ENCODE data around the gene MMADHC. TPM values are rescaled to one million over a fixed set of nuclear protein-coding genes. Genes with fewer than 3 reads are reported as not detected.

MMADHC gene
- total RNA-seq = 100 to 1,000 TPM; 136 to 144 TPM

DNA sequence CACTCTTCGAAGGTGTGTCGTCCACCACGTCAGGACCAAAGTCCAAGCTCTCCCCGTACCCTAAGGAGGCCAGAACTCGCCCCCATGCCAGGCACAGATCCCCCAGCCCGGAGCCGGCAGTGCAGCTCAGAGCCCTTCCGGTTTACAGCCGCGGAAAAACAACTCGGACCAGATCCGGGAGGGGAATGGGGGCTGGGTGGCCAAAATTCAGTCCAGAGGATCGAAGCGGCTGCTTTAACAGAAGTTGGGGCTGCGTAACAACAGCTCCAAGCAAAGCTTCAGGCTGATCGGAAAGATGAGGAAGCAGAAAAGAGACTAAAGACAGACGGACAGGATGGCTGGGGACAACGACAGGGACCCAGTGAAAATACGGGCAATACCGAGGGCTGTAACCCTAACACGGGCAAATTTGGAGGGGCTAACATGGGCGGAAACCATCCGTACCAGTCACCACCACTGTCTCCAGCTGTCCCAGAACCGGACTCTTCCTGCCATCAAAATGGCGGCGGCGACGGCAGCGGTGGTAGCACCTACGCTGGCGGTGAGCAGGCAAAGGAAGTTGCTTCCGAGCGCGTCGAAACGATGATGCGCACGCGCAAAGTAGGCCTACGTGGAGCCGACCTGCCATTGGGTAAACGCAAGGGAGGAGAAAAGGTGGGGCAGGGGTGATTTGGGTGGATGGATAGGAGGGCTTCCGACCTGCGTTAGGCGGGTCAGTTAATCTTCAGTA, at the start of gene MMADHC:
Gene MMADHC, minus strand, starts transcription at position 556 of the 730 bp plus-strand sequence. CDS start 678 bp downstream, outside the sequence.
- ChIA-PET CTCF (interaction anchor here (1.5 to 1.6 kb wide), 2 partner anchors 11 to 14 kb away, joined by 3 read pairs; no protein-coding TSS in a partner anchor), POLR2A (interaction anchor here (0.7 to 1.0 kb wide), 2 partner anchors 518 to 1674 kb away, joined by 3 read pairs; no protein-coding TSS in a partner anchor)

DNA sequence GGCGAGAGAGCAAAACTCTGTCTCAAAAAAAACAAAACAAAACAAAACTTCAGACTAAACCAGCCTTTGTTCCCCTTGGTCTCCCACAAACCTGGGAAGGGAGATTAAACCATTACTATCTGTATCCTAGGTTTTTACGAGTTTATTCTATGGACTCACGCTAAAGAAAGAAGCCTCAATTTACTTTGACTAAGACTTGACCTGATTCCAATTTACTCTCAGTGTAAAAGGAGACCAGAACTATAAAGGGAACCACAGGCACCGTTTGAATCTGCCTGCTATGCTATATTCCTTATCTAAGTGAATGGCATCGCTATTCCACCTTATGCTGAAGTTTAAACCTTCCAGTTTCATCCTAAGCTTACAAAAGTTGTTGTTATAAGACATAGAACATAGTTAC, 46.5 kb upstream of the MMADHC start:
- ChIA-PET POLR2A (interaction anchor here (0.5 kb wide), 1 partner anchor 1410 kb away, joined by 3 read pairs; no protein-coding TSS in a partner anchor), CTCF (no interaction called here)

DNA sequence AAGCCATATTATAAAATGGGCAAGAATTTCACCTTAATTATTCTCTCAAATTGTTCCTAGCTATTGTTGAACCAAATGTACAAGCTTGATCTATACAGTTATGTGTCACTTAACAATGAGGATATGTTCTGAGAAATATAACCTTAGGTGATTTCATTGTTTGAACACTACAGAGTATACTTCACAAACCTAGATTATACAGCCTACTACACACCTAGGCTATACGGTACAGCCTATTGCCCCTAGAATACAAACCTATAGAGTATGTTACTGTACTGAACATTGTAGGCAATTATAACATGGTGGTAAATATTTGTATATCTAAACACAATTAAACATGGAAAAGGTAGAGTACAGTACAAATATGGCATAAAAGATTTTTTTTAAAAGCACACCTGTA, 42.9 kb upstream of the MMADHC start:
- POLR2A ChIA-PET = no interaction called here
- CTCF ChIA-PET = no interaction called here

DNA sequence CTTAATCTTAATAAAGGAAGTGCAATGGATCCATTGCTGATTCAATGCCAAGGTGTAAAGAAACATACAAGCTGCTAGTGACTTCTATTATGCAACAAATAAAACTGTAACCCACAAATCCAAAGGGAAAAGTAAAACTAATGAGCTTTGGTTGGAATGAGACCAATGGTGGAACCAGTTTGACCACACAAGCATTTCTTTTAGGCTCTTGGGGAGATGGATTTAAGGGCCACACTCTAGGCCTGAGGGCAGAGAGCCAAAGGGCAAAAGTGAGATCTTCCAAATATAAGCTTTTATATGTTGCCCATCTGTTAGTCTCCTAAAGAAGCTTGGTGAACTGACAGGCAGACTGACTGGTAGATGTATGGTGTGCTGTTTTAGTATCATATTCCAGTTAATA, 41.5 kb upstream of the MMADHC start:
- ChIA-PET POLR2A (no interaction called here), CTCF (no interaction called here)

DNA sequence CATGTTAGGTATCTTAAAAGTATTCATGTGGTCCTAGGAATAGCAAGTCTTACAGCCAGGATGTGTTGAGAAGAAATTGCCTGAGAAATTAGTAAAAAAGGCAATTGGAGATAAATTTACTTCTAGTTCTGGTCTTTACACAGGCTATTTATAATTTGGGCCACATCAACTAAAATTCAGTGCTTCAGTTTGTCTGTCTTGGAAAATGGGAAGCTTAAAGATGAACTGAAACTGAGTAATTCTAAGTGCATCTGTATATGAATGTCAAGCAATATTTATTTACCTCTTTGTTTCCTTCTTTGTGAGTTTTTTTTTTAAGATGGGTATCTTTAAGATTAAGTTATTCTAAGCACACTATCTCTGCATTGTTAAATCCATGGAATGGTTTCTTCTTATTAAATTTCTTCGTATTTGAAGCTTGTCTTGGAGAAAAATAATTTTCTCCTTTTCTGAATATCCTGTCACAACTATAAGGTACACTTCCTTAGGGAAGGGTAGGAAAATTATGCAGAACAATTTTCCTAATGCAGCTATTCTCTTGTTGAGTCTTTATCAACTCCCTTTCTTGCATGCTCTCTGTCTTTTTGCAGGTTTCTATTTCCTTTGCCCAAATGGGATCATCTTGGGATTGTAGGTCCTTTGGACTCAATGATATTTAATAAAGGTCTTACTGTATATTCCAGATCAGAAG, 39.7 kb upstream of the MMADHC start:
- POLR2A ChIA-PET = no interaction called here
- CTCF ChIA-PET = no interaction called here

DNA sequence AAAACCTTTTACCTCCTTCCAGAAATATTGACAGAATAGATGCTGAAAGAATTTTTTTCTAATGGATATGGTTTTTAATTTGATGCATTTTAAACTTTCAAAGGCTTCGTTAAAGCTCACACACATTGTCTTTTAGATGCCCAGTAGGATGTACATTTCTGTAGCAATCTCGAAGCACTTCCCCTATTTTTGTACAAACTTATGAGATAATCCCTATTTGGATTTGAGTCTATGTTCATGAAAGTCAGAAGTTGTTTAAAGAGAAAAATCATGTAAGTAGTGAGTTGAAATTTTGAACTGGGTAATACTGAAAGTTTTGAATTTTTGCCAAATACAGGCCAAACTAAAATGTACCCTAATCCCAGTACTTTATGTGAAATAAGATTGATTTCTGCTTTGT, 38.1 kb upstream of the MMADHC start:
- ChIA-PET POLR2A (no interaction called here), CTCF (no interaction called here)

DNA sequence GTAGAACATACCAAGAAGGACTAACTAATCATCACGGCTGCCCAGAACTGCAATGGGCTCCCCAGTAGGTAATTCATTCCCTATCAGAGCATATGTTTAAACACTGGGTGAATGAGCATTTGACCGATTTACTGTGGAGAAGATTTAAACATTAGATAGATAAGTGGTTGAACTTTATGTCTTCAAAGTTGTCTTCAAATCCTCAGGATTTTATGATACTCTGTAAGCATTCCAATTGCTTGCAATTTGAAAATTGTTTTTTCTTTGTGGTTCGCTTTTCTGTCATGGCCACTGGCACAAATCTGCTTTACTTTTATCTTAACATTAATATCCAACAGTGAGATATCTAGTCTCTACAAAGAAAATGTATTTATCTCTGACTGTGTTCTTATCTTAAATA, 37.7 kb upstream of the MMADHC start:
- CTCF ChIA-PET = no interaction called here

DNA sequence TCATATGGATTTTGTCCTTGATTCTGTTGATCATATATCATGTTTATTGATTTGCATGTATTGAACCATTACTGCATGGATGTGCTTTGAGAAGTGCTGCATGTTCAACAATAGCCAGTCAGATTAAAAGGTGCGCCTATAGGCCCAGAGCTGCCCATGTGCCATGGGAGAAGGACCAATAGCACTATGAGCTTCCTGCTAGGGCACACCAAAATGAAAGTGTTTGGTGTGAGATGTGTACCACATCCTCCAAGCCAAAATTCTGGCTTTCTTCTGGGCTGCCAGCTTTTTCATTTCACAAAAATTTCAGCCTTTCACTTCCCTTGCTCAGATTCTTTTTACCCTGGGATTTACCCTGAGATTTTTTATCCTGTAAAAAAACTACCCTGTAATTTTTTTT, 34.8 kb upstream of the MMADHC start:
- CTCF ChIA-PET = no interaction called here
- POLR2A ChIA-PET = no interaction called here

More for the DNA sequence above, 37.7 kb upstream of the MMADHC start:
- POLR2A ChIA-PET = no interaction called here

DNA sequence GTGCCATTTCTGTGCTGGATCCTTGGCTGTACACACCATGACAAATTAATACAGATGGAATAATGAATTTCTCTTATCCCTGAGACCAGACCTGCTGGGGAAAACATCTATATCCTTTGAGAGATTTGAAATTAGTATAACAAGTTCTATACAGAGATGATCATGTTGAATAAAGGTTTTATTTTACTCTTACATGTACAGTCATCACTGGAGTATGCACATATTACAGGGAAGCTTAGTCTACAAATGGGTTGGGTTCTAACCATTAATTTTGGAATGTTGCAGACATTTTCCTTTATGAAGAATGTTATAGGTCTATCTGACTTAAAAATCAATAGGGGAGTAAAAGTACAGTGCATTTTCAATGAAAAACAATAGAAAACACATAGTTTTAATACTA, 29.9 kb upstream of the MMADHC start:
- CTCF ChIA-PET = no interaction called here

DNA sequence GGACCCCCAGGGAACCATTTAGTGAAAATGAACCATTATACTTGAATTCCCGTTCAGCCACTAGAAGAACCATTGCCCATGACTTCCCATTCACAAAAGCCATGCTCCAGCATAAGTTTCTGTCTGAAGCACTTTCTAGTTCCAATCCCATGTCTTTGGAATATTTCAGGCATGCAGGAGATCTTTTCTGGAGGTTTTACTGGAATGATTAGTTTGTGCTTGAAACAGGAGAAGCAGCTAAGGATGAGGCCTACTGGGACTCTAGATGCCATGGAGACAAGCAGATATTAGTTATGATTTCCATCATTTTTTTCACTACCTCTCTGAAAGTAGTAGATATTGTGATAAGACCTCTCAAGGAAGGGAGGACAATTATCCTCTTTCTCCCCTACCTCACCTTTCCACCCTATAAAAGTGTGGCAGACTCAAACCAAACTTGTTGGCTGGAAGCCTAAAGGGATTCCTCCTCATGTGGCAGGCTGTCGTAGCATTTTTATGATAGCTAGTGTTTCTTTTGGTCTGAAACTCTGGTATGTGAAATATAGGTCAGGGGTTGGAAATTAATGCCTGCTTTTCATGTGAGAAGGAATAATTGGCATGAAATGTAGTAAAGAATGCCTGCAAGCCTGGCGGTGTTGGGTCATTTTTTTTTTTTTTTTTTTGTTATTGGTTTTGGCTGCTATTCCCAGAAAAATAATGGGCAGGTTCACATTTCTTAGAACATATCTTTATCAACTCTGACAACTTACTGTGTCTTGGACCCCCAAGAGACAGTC, 29.3 kb upstream of the MMADHC start:
- CTCF ChIA-PET = no interaction called here
- POLR2A ChIA-PET = no interaction called here

More for the DNA sequence above, 29.9 kb upstream of the MMADHC start:
- POLR2A ChIA-PET = no interaction called here

DNA sequence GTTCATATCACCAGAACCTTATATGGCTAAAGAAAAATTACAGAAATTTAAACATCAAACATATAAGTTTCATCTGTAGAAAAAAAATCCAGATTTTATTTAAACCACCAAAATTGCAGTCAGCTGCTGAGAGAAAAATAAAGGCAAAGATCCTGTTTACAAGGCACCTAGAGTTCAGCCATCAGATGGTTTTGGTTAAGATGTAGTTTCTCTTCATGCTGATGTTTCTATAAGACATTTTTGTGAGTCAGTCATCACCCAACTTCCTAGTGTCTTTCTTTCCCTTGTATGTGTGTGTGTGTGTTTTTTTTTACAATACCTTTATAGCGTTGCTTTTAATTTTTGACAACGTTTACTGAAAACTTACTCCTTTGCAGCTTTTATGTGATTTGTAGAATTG, 26.1 kb upstream of the MMADHC start:
- ChIA-PET CTCF (no interaction called here), POLR2A (no interaction called here)

DNA sequence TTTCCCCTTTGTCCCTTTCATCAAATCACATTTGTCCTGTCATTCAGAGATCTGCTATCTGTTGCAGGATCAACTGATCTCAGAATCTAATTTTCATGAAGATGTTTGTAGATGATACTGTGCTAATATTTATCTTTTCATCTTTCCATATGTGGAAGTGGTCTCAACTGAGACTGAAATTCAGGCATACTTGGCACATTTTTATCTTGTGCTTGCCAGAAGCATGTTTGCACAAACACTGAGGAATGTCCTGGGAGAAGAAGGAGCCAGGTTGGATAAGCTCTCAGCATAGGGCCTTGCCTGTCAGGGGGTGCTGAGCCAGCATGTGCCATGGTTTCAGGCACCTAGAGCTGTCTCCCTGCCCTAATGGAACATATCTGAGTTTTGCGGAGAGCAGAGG, 24.5 kb upstream of the MMADHC start:
- ChIA-PET CTCF (no interaction called here), POLR2A (no interaction called here)

DNA sequence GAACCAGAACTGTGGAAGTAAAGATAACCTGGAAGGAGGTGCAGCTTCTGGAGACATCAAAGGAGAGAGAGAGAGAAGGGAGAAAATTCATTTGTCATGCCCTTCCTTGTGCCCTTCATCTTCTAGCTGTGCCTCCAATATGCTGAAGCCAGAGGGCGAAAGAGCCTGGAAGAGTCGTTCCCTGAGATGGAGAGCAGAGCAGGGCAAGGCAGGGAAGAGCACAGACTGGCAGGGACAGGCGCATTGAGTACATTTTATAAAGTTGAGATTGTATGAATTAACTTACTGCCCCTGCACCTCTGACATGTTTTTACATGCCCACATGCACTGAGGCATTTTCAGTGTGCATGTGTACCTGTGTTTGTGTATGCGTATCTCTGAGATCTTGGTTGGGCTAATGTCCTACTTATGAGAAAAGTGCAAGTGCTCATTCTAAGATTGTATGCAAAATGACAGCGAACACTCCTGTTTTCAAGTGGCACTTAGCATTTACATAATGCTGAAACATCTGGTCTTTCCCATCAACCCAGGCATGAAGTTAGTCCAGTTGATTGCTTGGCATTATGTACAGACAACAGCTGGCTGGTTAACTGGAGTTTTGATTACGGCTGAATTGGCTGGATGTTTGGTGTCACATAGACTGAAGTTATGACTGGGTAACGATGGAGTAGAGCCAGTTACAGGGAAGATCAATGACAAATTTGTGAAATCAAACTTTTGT, 23.7 kb upstream of the MMADHC start:
- POLR2A ChIA-PET = no interaction called here
- CTCF ChIA-PET = no interaction called here

DNA sequence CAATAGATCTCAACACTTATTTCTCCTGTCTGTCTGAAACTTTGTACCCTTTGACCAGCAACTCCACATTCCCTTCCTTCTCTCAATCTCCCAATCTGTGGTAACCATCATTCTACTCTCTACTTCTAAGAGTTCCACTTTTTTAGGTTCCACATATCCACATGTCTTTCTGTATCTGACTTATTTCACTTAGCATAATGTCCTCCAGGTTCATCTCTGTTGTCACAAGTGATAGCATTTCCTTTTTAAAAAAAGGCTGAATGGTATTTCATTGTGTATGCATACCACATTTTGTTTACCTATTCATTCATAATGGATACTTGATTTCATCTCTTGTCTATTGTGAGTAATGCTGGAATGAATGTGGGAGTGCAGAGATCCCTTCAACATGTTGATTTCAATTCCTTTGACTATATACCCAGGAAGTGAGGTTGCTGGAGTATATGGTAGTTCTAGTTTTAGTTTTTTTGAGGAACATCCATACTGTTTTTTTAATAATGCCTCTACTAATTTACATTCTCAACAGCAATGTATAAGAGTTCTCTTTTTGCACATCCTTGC, 18.8 kb upstream of the MMADHC start:
- ChIA-PET CTCF (no interaction called here), POLR2A (no interaction called here)

DNA sequence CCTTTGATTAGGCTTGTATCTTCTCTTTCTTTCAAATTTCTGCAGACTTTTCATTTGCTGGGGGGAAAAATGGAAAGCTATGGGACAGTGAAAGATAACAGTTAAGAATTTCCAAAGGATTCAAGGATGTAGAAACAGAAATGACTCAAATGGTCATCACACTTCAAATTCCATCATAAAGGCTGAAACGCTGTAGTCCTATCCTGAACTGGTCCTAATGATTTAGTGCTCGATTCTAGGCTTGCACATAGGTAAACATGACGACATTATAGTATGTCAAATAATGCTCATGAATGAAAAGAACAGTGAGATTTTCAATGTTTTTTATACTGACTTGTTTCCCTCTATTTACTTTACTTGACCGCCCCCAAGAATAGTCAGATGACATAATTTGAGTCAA, 15.7 kb upstream of the MMADHC start:
- ChIA-PET CTCF (no interaction called here), POLR2A (no interaction called here)

DNA sequence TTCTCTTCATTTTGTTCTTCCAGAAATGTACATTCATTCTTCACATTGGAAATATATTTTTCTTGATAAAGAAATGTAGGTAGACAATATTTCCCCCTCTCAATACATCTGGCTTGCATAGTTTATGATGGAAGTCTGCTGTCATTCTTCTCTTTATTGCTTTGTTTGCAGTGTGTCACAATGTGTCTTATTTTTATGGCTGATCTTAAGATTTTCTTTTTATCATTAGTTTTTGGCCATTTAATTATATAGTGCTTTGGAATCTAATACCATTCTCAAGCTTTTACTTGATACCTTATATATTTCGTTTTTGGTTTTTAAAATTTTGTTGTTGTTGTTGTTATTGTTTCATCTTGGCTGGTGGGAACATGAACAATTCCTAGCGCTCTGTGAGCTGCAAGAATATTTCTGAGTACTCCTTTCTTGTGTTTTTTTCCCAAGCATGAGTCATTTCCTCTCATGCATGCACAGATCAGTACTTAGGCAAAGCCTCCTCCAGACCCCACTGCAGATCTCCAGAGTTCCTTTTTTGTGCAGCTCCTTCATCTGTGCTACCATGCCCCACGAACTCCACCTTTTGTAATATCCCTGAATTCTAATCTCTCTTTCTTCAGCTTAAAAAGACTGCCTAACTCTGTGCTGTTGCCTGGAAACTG, 13.7 kb upstream of the MMADHC start:
- CTCF ChIA-PET = no interaction called here
- POLR2A ChIA-PET = no interaction called here

DNA sequence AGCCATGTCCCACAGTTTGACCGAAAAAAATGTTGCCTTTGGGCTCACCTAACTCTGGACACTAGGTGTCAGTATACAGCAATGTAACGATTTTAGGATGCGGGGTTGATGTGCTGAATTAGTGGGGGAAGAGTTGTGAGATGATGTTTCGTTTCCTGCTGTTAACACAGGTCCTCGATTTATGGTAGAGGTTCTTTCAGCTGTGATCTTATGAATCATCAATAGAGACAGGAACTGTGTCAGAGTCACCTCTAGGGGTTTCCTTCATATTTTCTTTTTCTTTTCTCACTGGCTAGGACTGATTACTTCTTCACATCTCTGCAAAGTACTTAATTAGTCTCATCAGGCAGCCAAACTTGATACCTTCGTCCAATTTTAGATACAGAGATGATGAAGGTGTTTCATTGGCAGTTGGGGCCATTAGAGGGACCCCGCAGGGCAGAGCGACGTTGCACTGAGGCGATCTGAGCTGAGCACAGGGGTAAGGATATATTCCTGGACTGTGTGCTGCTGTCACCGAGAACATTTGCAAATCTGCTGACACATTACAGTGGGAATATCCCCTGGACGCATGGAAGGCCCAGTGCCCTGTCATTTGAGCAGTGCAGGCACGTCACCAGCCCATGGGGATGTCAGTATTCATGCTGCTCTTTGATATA, 10.2 kb upstream of the MMADHC start:
- POLR2A ChIA-PET = no interaction called here

DNA sequence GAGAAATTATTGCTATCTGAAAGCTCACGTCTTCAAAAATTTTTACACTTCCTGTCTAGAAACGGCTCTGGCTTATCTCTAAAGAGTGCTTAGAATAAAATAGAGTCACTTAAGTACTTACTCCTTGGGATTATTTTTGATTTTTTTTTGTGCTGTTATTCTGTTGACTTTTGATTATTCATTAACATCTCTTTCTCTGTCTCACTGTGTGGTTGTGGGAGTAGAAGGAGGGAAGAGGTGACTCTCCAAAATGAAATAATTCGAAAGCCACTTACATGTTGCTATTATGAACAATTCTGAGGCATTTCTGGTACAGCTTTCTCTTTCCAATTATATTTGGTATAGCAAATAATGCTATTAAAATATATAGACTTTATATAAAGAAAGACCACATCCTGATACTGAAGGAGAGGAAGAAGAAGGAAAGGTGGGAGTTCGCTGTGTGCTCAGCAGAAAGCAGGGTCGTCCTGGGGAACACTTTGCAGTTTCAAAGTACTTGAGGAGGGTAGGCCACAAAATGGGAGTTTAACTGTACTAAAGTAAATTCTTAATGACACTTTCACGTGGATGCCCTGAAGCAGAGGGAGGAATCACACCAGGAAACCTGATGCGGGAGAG, 9.6 kb upstream of the MMADHC start:
- ChIA-PET POLR2A (no interaction called here), CTCF (no interaction called here)

More for the DNA sequence above, 10.2 kb upstream of the MMADHC start:
- CTCF ChIA-PET = interaction anchor here (0.6 to 0.8 kb wide), 2 partner anchors 11 to 1675 kb away, joined by 3 read pairs; no protein-coding TSS in a partner anchor

All from activated CD8-positive, alpha-beta memory T cell treated with anti-CD3 and anti-CD28 coated beads for 36 hours (primary cell).